Measurements from ENCODE around the gene ZNF408. TPM values are rescaled to one million over a fixed set of nuclear protein-coding genes. Genes with fewer than 3 reads are reported as not detected.

The ZNF408 gene
- total and polyA plus RNA-seq, 10 donors = 4.7 to 17.4 (median 10.1) TPM

GRCh38 chr11:46719048-46719542, 18.3 kb downstream of the ZNF408 start, which contains the start of gene F2:
Gene F2, plus strand, starts transcription at chr11:46719213. Its CDS starts 23 bp downstream, at chr11:46719236.
- Histone ChIP-seq H3K27ac (peak within 1 kb of the TSS in 1 of 8 donors; percentile 23), H3K4me3 (no peak within 1 kb of the TSS), H3K36me3 (no peaks in the 10 kb centered on the region), H3K4me1 (peaks cover 0 to 6% (median 0%) of the 10 kb centered on the region in 6 donors), H3K9me3 (no peaks in the 10 kb centered on the region), H3K27me3 (replicated peaks in 1 of 7) (no peaks in the 10 kb centered on the region)
- 81 to 94% (median 89%) methylated on average over 7 of the region's 7 CpGs for WGBS, 5 donors
- TF ChIP-seq POLR2A (IDR thresholded peaks at IDR 0.05) (no peak), CTCF (IDR thresholded peaks at IDR 0.05 in 8 of 11, conservative IDR thresholded peaks at IDR 0.05 in 3 of 11) (no peak)
- no peak for DNase-seq
- intact Hi-C loops (cut with DNase I; ENCODE audit: low total_unique reads) = no loop called here

- no peak overlapping the region for H3K4me3 ChIP-seq
- no peak overlapping the region for H3K27ac ChIP-seq
- no peaks in the 10 kb centered on the region for H3K9me3 ChIP-seq
- H3K4me1 ChIP-seq = peaks cover 0 to 6% (median 0%) of the 10 kb centered on the region in 6 donors
- no peak for TF ChIP-seq POLR2AphosphoS5 (IDR thresholded peaks at IDR 0.05)
- TF ChIP-seq CTCF (IDR thresholded peaks at IDR 0.05 in 8 of 11, conservative IDR thresholded peaks at IDR 0.05 in 3 of 11) = no peak
- no peak for TF ChIP-seq POLR2A (IDR thresholded peaks at IDR 0.05)
- DNase-seq = no peak
- WGBS, 5 donors = 89 to 96% (median 93%) methylated on average over 24 to 25 of the region's 25 CpGs
- intact Hi-C loops (cut with DNase I; ENCODE audit: low total_unique reads) = no loop called here
- H3K27me3 ChIP-seq (replicated peaks in 1 of 7) = no peaks in the 10 kb centered on the region
- H3K36me3 ChIP-seq = no peaks in the 10 kb centered on the region
Measured at GRCh38 chr11:46719543-46720218, 18.9 kb downstream of the ZNF408 start.

- 78 to 87% (median 80%) methylated on average over 6 of the region's 6 CpGs for WGBS, 5 donors
- intact Hi-C loops (cut with DNase I; ENCODE audit: low total_unique reads) = no loop called here
- no peak for TF ChIP-seq POLR2AphosphoS5 (IDR thresholded peaks at IDR 0.05)
- TF ChIP-seq POLR2A (IDR thresholded peaks at IDR 0.05) = no peak
- TF ChIP-seq CTCF (IDR thresholded peaks at IDR 0.05 in 8 of 11, conservative IDR thresholded peaks at IDR 0.05 in 3 of 11) = no peak
- Histone ChIP-seq H3K27ac (no peak overlapping the region), H3K4me1 (peaks cover 0 to 6% (median 0%) of the 10 kb centered on the region in 6 donors), H3K4me3 (no peak overlapping the region), H3K36me3 (no peaks in the 10 kb centered on the region), H3K27me3 (replicated peaks in 1 of 7) (no peaks in the 10 kb centered on the region), H3K9me3 (no peaks in the 10 kb centered on the region)
- DNase-seq = peak; percentile 4
Measured at GRCh38 chr11:46721286-46721685, 20.5 kb downstream of the ZNF408 start.

GRCh38 chr11:46722566-46723358, 21.9 kb downstream of the ZNF408 start:
- Histone ChIP-seq H3K4me1 (peaks cover 0 to 6% (median 0%) of the 10 kb centered on the region in 6 donors), H3K4me3 (no peak overlapping the region), H3K27ac (no peak overlapping the region), H3K9me3 (no peaks in the 10 kb centered on the region), H3K36me3 (no peaks in the 10 kb centered on the region), H3K27me3 (replicated peaks in 1 of 7) (no peaks in the 10 kb centered on the region)
- TF ChIP-seq CTCF (IDR thresholded peaks at IDR 0.05 in 8 of 11, conservative IDR thresholded peaks at IDR 0.05 in 3 of 11) (no peak), POLR2A (IDR thresholded peaks at IDR 0.05) (no peak), POLR2AphosphoS5 (IDR thresholded peaks at IDR 0.05) (no peak)
- DNase-seq = no peak
- 84 to 92% (median 90%) methylated on average over 11 of the region's 11 CpGs for WGBS, 5 donors
- intact Hi-C loops (cut with DNase I; ENCODE audit: low total_unique reads) = no loop called here

Measured in spleen (tissue), 11 donors.